Activated T-cell treated with anti-CD3 and anti-CD28 coated beads, Interleukin-2, amount 50 U/mL, for 24 hours (primary cell): ENCODE results near the gene GABBR1.

Source experiments
- DNase-seq: peaks from one replicate; pipeline ENCODE4 v3.0.0-alpha.2; 2020
- H3K27ac Mint-ChIP-seq: 2 replicates; pipeline ENCODE4 v1.8.0; 2020; ENCODE audit warnings: mild to moderate bottlenecking, mixed read lengths
- H3K27me3 Mint-ChIP-seq: 2 replicates; pipeline ENCODE4 v1.8.0; 2020; ENCODE audit warnings: mixed read lengths
- H3K36me3 Mint-ChIP-seq: 2 replicates; pipeline ENCODE4 v1.8.0; 2020; ENCODE audit warnings: low read depth, mixed read lengths
- H3K4me1 Mint-ChIP-seq: 2 replicates; pipeline ENCODE4 v1.8.0; 2020; ENCODE audit warnings: low read depth, mixed read lengths
- H3K4me3 Mint-ChIP-seq: 2 replicates; pipeline ENCODE4 v1.8.0; 2020; ENCODE audit warnings: mild to moderate bottlenecking, moderate library complexity, mixed read lengths
- H3K9me3 Mint-ChIP-seq: 2 replicates; pipeline ENCODE4 v1.8.0; 2020; ENCODE audit warnings: mixed read lengths

The GABBR1 gene

GRCh38 chr6:29553268-29554057 is 79.5 kb downstream of the GABBR1 start:
- DNase-seq: peak; percentile 61
- Mint-ChIP-seq H3K27ac (peak overlapping the region; percentile 59), H3K4me1 (peaks cover 16% of the 10 kb centered on the region), H3K27me3 (peaks cover 66% of the 10 kb centered on the region), H3K4me3 (peak overlapping the region; percentile 66), H3K36me3 (no peaks in the 10 kb centered on the region), H3K9me3 (no peaks in the 10 kb centered on the region)

GRCh38 chr6:29552512-29553051 is 80.4 kb downstream of the GABBR1 start:
- H3K36me3 Mint-ChIP-seq: no peaks in the 10 kb centered on the region
- peaks cover 20% of the 10 kb centered on the region for H3K4me1 Mint-ChIP-seq
- peaks cover 72% of the 10 kb centered on the region for H3K27me3 Mint-ChIP-seq
- H3K4me3 Mint-ChIP-seq: peak overlapping the region; percentile 66
- H3K9me3 Mint-ChIP-seq: no peaks in the 10 kb centered on the region
- H3K27ac Mint-ChIP-seq: peak overlapping the region; percentile 36
- DNase-seq: no peak

- Mint-ChIP-seq H3K4me1 (peaks cover 8% of the 10 kb centered on the region), H3K36me3 (no peaks in the 10 kb centered on the region), H3K4me3 (no peak overlapping the region), H3K9me3 (no peaks in the 10 kb centered on the region), H3K27me3 (peaks cover 61% of the 10 kb centered on the region), H3K27ac (no peak overlapping the region)
- no peak for DNase-seq
Observed at GRCh38 chr6:29547573-29547972, 85.4 kb downstream of the GABBR1 start.

GRCh38 chr6:29537714-29538403 is 95.1 kb downstream of the GABBR1 start:
- Mint-ChIP-seq H3K9me3 (no peaks in the 10 kb centered on the region), H3K27me3 (peaks cover 17% of the 10 kb centered on the region), H3K4me3 (no peak overlapping the region), H3K4me1 (no peaks in the 10 kb centered on the region), H3K36me3 (no peaks in the 10 kb centered on the region), H3K27ac (no peak overlapping the region)
- DNase-seq: no peak

GRCh38 chr6:29532320-29532951 is 100.5 kb downstream of the GABBR1 start:
- no peak for DNase-seq
- Mint-ChIP-seq H3K36me3 (no peaks in the 10 kb centered on the region), H3K27me3 (peaks cover 6% of the 10 kb centered on the region), H3K27ac (no peak overlapping the region), H3K9me3 (no peaks in the 10 kb centered on the region), H3K4me3 (no peak overlapping the region), H3K4me1 (no peaks in the 10 kb centered on the region)

GRCh38 chr6:29531668-29532067 is 101.3 kb downstream of the GABBR1 start:
- peaks cover 2% of the 10 kb centered on the region for H3K4me1 Mint-ChIP-seq
- no peaks in the 10 kb centered on the region for H3K36me3 Mint-ChIP-seq
- no peak overlapping the region for H3K27ac Mint-ChIP-seq
- no peak overlapping the region for H3K4me3 Mint-ChIP-seq
- peaks cover 9% of the 10 kb centered on the region for H3K27me3 Mint-ChIP-seq
- H3K9me3 Mint-ChIP-seq: no peaks in the 10 kb centered on the region
- no peak for DNase-seq

- Mint-ChIP-seq H3K9me3 (no peaks in the 10 kb centered on the region), H3K4me3 (no peak overlapping the region), H3K27me3 (peaks cover 15% of the 10 kb centered on the region), H3K4me1 (peaks cover 2% of the 10 kb centered on the region), H3K27ac (no peak overlapping the region), H3K36me3 (no peaks in the 10 kb centered on the region)
- DNase-seq: no peak
Observed at GRCh38 chr6:29530671-29531310, 102.2 kb downstream of the GABBR1 start.

- Mint-ChIP-seq H3K4me1 (peaks cover 2% of the 10 kb centered on the region), H3K4me3 (no peak overlapping the region), H3K27me3 (peaks cover 24% of the 10 kb centered on the region), H3K27ac (no peak overlapping the region), H3K9me3 (no peaks in the 10 kb centered on the region), H3K36me3 (no peaks in the 10 kb centered on the region)
- no peak for DNase-seq
Observed at GRCh38 chr6:29529956-29530355, 103.0 kb downstream of the GABBR1 start.

GRCh38 chr6:29528988-29529560 is 103.9 kb downstream of the GABBR1 start:
- no peak for DNase-seq
- no peak overlapping the region for H3K4me3 Mint-ChIP-seq
- no peak overlapping the region for H3K27ac Mint-ChIP-seq
- H3K27me3 Mint-ChIP-seq: peaks cover 30% of the 10 kb centered on the region
- H3K4me1 Mint-ChIP-seq: peaks cover 2% of the 10 kb centered on the region
- H3K36me3 Mint-ChIP-seq: no peaks in the 10 kb centered on the region
- H3K9me3 Mint-ChIP-seq: no peaks in the 10 kb centered on the region

GRCh38 chr6:29528300-29528931 is 104.6 kb downstream of the GABBR1 start:
- H3K36me3 Mint-ChIP-seq: no peaks in the 10 kb centered on the region
- no peaks in the 10 kb centered on the region for H3K9me3 Mint-ChIP-seq
- peaks cover 2% of the 10 kb centered on the region for H3K4me1 Mint-ChIP-seq
- no peak overlapping the region for H3K27ac Mint-ChIP-seq
- H3K27me3 Mint-ChIP-seq: peaks cover 32% of the 10 kb centered on the region
- H3K4me3 Mint-ChIP-seq: no peak overlapping the region
- DNase-seq: no peak

- peaks cover 2% of the 10 kb centered on the region for H3K4me1 Mint-ChIP-seq
- DNase-seq: no peak
- H3K36me3 Mint-ChIP-seq: no peaks in the 10 kb centered on the region
- no peaks in the 10 kb centered on the region for H3K9me3 Mint-ChIP-seq
- H3K4me3 Mint-ChIP-seq: no peak overlapping the region
- no peak overlapping the region for H3K27ac Mint-ChIP-seq
- peaks cover 34% of the 10 kb centered on the region for H3K27me3 Mint-ChIP-seq
Observed at GRCh38 chr6:29527564-29527963, 105.4 kb downstream of the GABBR1 start.

- Mint-ChIP-seq H3K27me3 (peaks cover 34% of the 10 kb centered on the region), H3K36me3 (no peaks in the 10 kb centered on the region), H3K4me3 (no peak overlapping the region), H3K27ac (no peak overlapping the region), H3K4me1 (peaks cover 2% of the 10 kb centered on the region), H3K9me3 (no peaks in the 10 kb centered on the region)
- no peak for DNase-seq
Observed at GRCh38 chr6:29527126-29527525, 105.9 kb downstream of the GABBR1 start.

GRCh38 chr6:29525311-29525639 is 107.7 kb downstream of the GABBR1 start:
- Mint-ChIP-seq H3K36me3 (no peaks in the 10 kb centered on the region), H3K4me1 (peaks cover 2% of the 10 kb centered on the region), H3K27me3 (peaks cover 35% of the 10 kb centered on the region), H3K27ac (no peak overlapping the region), H3K9me3 (no peaks in the 10 kb centered on the region), H3K4me3 (no peak overlapping the region)
- DNase-seq: no peak
